ENCODE data around the gene PKHD1.

The PKHD1 gene

DNA sequence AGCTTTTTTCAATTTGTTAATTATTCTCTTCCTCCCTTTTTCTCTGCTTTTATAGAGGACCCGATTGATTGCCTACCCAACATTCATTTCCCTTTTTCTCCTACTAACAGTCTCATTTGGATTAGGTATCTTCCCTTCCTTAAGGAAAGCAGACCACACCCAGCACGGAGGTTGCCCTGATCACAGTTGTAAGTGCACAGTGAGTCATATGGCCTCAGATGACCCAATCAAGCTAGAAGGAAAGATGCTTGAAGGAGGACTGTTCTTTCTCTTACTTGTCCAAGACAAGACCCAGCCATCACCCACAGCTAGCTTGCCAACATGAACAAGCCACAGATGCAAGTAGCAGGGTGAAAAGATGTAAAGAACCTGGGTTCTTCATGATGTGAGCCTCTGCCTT is 518.6 kb downstream of the PKHD1 start:
- in situ Hi-C loops (cut with MboI; ENCODE audit: low sequenced_read_pairs): no loop called here

- in situ Hi-C loops (cut with MboI; ENCODE audit: low sequenced_read_pairs): no loop called here
Observed at GRCh38 chr6:51565472-51565871, 521.9 kb downstream of the PKHD1 start.

Data from hTERT RPE-1 (cell line).